Islet precursor cell (in vitro differentiated cells): ENCODE results near the gene TAS1R3.

Experiments
- DNase-seq: peaks from one replicate; pipeline ENCODE4 v3.0.0-alpha.2; 2018

The TAS1R3 gene

DNA sequence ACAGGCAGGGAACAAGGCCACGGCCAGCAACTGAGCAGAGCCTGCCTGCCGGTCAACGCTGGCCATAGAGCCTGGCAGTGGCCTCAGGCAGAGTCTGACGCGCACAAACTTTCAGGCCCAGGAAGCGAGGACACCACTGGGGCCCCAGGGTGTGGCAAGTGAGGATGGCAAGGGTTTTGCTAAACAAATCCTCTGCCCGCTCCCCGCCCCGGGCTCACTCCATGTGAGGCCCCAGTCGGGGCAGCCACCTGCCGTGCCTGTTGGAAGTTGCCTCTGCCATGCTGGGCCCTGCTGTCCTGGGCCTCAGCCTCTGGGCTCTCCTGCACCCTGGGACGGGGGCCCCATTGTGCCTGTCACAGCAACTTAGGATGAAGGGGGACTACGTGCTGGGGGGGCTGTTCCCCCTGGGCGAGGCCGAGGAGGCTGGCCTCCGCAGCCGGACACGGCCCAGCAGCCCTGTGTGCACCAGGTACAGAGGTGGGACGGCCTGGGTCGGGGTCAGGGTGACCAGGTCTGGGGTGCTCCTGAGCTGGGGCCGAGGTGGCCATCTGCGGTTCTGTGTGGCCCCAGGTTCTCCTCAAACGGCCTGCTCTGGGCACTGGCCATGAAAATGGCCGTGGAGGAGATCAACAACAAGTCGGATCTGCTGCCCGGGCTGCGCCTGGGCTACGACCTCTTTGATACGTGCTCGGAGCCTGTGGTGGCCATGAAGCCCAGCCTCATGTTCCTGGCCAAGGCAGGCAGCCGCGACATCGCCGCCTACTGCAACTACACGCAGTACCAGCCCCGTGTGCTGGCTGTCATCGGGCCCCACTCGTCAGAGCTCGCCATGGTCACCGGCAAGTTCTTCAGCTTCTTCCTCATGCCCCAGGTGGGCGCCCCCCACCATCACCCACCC, at the start of gene TAS1R3:
Gene TAS1R3 (plus strand): TSS at position 213 of the 898 bp plus-strand sequence. CDS start 66 bp downstream, at position 279.
- DNase-seq: no peak

GRCh38 chr1:1281533-1282321, 49.4 kb upstream of the TAS1R3 start:
- no peak for DNase-seq

- no peak for DNase-seq
Observed at GRCh38 chr1:1282998-1283397, 48.1 kb upstream of the TAS1R3 start.

- DNase-seq: no peak
Observed at GRCh38 chr1:1283821-1284220, 47.3 kb upstream of the TAS1R3 start.

DNA sequence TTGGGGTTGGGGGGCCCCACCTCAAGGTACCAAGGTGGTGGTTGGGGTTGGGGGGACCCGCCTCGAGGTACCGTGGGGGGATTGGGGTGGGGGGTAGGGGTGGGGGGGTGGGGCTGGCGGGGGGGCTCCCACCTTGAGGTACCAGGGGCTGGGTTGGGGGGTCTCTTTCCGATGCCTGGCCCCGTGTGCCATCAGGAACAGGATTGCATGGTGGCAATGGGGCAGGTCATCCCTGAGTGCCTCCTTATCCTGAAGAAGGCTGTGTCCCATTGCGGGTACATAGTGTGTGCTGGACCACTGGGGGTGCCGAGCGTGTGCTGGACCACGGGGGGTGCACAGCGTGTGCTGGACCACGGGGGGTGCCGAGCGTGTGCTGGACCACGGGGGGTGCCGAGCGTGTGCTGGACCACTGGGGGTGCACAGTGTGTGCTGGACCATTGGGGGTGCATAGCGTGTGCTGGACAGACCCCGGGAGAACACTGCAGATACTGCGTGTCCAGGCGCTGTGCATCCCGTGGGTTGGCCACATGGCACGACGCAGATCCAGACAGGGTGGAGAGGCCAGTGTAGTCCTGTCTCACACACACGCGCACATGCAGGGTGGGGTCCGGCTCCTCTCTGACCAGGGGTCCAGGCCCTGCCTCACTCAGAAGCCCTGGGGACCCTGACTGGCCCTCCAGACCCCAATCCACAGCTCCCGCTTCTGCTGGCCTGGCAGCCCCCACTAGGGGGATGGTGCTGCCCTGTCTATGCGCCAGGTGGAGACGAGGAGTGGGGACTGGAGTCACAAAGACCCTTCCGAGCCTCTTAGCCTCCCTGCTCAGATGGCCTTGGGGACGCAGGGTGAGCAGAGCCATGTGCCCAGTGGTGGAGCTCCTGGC, 46.6 kb upstream of the TAS1R3 start:
- no peak for DNase-seq

DNA sequence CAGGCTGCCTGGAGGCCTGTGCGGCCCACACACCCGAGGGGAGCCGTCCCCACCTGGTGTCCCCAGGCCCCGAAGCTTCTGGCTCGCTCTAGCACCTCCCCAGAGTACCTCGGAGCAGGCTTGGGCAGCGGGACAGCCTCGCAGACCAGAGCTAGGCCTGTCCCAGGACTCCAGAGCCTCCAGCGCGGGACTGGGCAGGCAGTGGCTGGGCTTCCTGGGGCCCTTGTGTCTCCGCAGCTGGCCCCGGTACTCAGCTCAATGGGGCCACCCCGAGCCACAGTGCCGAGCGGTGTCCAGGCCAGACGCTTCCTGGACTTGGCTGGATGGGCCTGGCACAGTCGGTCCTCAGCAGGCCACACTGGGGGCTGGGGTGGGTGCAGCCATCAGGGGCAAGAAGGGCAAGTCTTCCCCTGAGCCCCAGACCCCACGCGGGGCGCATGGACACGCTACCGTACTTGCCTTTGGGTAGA, 45.9 kb upstream of the TAS1R3 start:
- no peak for DNase-seq

DNA sequence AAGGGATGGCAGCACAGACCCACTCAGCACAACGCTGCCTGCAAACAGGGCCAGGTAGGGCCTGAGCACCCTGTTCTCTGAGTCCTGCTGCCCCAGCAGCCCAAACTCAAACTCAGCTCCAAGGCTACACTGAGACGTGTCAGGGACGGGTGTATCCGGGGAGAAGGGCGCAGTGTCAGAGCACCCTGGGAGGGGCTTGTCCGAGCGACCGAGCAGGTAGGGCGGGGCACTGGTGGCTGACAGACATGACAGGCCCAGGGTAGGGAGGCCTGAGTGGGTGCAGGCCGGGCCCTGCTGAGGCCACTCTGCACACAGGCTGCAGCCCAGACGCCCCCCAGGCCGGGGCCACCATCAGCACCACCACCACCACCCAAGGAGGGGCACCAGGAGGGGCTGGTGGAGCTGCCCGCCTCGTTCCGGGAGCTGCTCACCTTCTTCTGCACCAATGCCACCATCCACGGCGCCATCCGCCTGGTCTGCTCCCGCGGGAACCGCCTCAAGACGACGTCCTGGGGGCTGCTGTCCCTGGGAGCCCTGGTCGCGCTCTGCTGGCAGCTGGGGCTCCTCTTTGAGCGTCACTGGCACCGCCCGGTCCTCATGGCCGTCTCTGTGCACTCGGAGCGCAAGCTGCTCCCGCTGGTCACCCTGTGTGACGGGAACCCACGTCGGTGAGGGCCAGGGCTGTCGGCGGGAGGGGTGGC, 45.3 kb upstream of the TAS1R3 start:
- no peak for DNase-seq

DNA sequence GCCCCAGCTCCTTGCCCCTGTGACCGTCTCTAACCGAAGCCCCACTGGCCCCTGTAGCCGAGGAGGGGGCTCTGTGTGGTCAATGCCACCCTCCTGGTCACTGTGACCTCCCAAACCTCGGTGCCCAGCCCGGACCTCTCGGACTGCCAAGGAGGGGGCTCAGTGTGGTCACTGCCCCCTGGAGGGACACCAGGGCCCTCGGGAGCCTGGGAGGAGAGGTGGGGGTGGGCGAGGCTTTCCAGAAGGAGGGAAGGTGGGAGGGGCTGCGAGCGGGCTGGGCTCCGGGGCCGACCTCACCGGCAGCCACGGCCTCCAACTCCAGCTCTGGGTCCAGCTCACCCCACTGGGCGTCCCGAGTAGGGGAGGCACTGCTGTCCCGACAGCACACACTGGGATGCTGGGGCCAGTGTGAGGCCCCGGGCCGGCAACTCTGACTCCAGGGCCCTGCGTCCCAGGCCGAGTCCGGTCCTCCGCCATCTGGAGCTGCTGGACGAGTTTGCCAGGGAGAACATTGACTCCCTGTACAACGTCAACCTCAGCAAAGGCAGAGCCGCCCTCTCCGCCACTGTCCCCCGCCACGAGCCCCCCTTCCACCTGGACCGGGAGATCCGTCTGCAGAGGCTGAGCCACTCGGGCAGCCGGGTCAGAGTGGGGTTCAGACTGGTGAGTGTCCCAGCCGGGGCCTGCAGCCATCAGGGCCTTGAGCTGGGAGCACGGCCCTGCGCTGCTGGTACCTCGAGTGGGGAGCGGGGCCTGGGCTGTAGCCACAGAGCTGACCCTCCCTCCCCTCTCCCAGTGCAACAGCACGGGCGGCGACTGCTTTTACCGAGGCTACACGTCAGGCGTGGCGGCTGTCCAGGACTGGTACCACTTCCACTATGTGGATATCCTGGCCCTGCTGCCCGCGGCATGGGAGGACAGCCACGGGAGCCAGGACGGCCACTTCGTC, 44.5 kb upstream of the TAS1R3 start:
- DNase-seq: no peak

GRCh38 chr1:1287288-1288110, 43.6 kb upstream of the TAS1R3 start:
- no peak for DNase-seq

DNA sequence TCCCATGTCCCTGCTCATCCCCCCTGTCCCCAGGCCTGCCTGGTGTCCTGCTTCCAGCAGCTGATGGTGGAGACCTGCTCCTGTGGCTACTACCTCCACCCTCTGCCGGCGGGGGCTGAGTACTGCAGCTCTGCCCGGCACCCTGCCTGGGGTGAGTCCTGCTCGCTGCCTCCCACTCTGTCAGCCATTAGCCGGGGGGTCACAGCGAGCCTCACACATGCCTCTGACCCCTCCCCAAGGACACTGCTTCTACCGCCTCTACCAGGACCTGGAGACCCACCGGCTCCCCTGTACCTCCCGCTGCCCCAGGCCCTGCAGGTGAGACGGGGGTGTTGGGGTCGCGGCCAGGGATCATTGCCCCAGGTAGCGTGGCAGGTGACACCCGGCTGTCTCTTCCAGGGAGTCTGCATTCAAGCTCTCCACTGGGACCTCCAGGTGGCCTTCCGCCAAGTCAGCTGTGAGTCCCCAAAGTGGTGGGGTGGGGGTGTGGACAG, 40.8 kb upstream of the TAS1R3 start:
- DNase-seq: peak; percentile 92

DNA sequence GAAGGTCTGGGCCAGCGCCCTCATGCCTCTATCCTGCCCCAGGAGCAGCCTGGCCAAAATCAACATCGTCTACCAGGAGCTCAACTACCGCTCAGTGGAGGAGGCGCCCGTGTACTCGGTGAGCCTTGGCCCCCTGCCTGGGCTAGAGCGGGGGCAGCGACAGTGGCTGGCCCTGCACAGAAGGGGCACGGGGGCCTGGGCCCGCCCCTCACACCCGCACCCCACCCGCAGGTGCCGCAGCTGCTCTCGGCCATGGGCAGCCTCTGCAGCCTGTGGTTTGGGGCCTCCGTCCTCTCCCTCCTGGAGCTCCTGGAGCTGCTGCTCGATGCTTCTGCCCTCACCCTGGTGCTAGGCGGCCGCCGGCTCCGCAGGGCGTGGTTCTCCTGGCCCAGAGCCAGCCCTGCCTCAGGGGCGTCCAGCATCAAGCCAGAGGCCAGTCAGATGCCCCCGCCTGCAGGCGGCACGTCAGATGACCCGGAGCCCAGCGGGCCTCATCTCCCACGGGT, 40.0 kb upstream of the TAS1R3 start:
- DNase-seq: no peak

DNA sequence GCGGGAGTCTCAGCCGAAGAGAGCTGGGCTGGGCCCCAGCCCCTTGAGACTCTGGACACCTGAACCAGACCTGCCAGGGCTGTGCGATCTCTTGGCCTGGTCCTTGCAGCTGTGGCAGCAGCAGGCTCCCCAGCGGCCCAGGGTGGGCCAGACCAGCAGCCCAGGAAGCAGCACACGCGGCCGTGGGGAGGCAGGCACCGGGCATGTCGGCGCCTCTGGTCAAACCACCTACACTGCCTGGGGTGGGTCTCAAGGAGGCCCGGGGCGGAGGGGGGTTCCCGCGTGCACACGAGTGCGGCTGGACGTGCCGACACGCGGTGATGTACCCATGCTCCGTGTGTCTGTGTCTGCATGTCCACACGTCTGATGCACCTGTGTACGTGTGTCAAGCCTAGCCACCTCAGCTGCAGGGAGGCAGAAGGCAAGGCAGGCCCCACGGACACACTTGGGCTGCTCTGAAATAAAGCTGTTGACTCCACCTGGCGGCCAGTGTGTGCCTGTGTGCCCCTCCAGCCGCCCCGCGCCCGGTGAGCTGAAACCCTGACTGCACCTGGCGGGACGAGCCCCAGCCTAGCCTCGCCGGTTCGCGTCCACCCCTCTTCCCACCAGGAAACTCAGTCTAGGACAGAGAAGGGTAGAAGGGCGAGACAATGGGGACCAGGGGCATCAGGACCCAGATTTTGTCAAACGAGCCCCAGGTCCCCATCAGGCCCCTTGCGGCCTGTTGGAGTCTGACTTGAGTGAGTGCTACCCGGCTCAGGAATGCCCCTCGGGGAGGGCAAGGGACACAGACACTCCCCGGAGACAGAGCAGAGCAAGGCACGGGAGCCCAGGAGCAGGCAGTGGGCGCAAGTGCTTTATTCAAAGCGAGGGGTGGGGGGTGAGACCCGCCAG, 39.3 kb upstream of the TAS1R3 start:
- peak; percentile 90 for DNase-seq

GRCh38 chr1:1292442-1292779, 38.7 kb upstream of the TAS1R3 start:
- DNase-seq: no peak

- DNase-seq: no peak
Observed at GRCh38 chr1:1292851-1293250, 38.2 kb upstream of the TAS1R3 start.

GRCh38 chr1:1293263-1294249, 37.5 kb upstream of the TAS1R3 start:
- DNase-seq: no peak

DNA sequence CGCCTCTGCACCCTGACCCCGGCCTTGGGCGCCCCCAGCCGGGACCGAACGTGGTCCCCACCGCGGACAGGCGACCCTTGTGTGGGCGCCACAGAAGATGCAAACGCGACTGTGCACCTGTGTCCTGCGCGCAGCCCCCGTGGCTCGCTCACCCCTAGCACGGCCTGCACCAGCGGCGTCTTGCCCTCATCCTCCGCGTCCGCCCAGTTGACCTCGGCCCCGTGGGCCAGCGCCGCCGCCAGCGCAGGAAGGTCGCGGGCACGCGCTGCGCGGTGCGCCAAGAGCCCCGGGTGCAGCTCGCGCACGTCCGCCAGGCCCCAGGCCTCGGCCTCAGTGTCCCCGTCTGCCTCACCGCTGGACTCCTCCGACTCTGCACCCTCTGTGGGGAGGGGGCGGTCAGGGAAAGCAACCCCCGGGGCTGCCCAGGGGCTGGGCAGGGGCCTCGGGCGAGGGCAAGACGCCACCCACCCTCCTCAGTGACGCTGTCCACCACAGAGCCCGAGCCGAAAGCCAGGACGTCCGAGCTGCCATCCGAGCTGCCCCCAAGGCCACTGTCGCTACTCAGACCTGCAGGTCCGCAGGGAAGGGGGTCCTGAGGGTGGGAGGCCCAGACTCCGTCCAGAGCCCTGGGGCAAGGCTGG, 36.7 kb upstream of the TAS1R3 start:
- DNase-seq: no peak
